Fibroblast of skin of right biceps (primary cell): ENCODE measurements around the gene ZCWPW2.

Experiments
- DNase-seq: peaks from one replicate; pipeline ENCODE4 v3.0.0-alpha.2; 2013

Gene ZCWPW2

GRCh38 chr3:28386049-28386448 lies 37.5 kb downstream of the ZCWPW2 start:
- DNase-seq = no peak

- DNase-seq = no peak
These were observed 40.5 kb downstream of the ZCWPW2 start for GRCh38 chr3:28388978-28389377.

GRCh38 chr3:28399206-28399605 lies 50.7 kb downstream of the ZCWPW2 start:
- DNase-seq = no peak

GRCh38 chr3:28406241-28406640 lies 57.7 kb downstream of the ZCWPW2 start:
- no peak for DNase-seq

- DNase-seq = no peak
These were observed 100.9 kb downstream of the ZCWPW2 start for GRCh38 chr3:28449398-28449797.

GRCh38 chr3:28462866-28463265 lies 114.3 kb downstream of the ZCWPW2 start:
- no peak for DNase-seq

GRCh38 chr3:28467414-28467813 lies 118.9 kb downstream of the ZCWPW2 start:
- DNase-seq = no peak

GRCh38 chr3:28476194-28476593 lies 127.7 kb downstream of the ZCWPW2 start:
- peak; percentile 31 for DNase-seq

GRCh38 chr3:28476764-28477163 lies 128.2 kb downstream of the ZCWPW2 start:
- DNase-seq = no peak

GRCh38 chr3:28485164-28485563 lies 136.6 kb downstream of the ZCWPW2 start:
- DNase-seq = no peak

- DNase-seq = no peak
These were observed 146.8 kb downstream of the ZCWPW2 start for GRCh38 chr3:28495301-28495700.

- DNase-seq = no peak
These were observed 153.9 kb downstream of the ZCWPW2 start for GRCh38 chr3:28502397-28502937.

- DNase-seq = no peak
These were observed 156.5 kb downstream of the ZCWPW2 start for GRCh38 chr3:28504976-28505375.

GRCh38 chr3:28521663-28522062 lies 173.1 kb downstream of the ZCWPW2 start:
- DNase-seq = no peak

- DNase-seq = no peak
These were observed 193.8 kb downstream of the ZCWPW2 start for GRCh38 chr3:28542351-28542750.

GRCh38 chr3:28544236-28544635 lies 195.7 kb downstream of the ZCWPW2 start:
- no peak for DNase-seq

- DNase-seq = no peak
These were observed 196.3 kb downstream of the ZCWPW2 start for GRCh38 chr3:28544831-28545230.

- no peak for DNase-seq
These were observed 199.2 kb downstream of the ZCWPW2 start for GRCh38 chr3:28547677-28548076.

- DNase-seq = no peak
These were observed 204.7 kb downstream of the ZCWPW2 start for GRCh38 chr3:28553175-28553574.

- no peak for DNase-seq
These were observed 207.7 kb downstream of the ZCWPW2 start for GRCh38 chr3:28556195-28556594.

- no peak for DNase-seq
These were observed 215.7 kb downstream of the ZCWPW2 start for GRCh38 chr3:28564211-28564610.

GRCh38 chr3:28569357-28569756 lies 220.8 kb downstream of the ZCWPW2 start:
- DNase-seq = no peak

GRCh38 chr3:28574036-28574435 lies 225.5 kb downstream of the ZCWPW2 start:
- DNase-seq = no peak

GRCh38 chr3:28575100-28575745 lies 226.7 kb downstream of the ZCWPW2 start:
- DNase-seq = peak; percentile 2
